Hindlimb muscle (tissue), 1 donor: ENCODE measurements around the gene PTP4A1. TPM values are rescaled to one million over a fixed set of nuclear protein-coding genes. Genes with fewer than 3 reads are reported as not detected.

Experiments
- DNase-seq: peaks from one replicate; pipeline ENCODE4 v3.0.0-alpha.2; 2013
- polyA plus RNA-seq: library from polyadenylated mRNA; unstranded; fragments of 120-200 nt; gene quantifications from one replicate; pipeline ENCODE4 v1.2.1, GENCODE V29; 2013; ENCODE audit not compliant: insufficient read length

The PTP4A1 gene
- polyA plus RNA-seq, 1 donor, result 24.8 TPM

GRCh38 chr6:63558278-63558677 lies 14.0 kb upstream of the PTP4A1 start:
- no peak for DNase-seq

- DNase-seq, result no peak
These were observed 11.4 kb upstream of the PTP4A1 start for GRCh38 chr6:63560801-63561287.

GRCh38 chr6:63561288-63561687 lies 11.0 kb upstream of the PTP4A1 start:
- no peak for DNase-seq

GRCh38 chr6:63563235-63563634 lies 9.0 kb upstream of the PTP4A1 start:
- no peak for DNase-seq

GRCh38 chr6:63565058-63565726 lies 7.1 kb upstream of the PTP4A1 start:
- DNase-seq, result no peak

GRCh38 chr6:63565727-63566596 lies 6.3 kb upstream of the PTP4A1 start:
- no peak for DNase-seq

GRCh38 chr6:63567966-63568365 lies 4.3 kb upstream of the PTP4A1 start:
- DNase-seq, result no peak

- no peak for DNase-seq
These were observed 778 bp upstream of the PTP4A1 start for GRCh38 chr6:63571361-63572043.

GRCh38 chr6:63572747-63573075 lies 431 bp downstream of the PTP4A1 start:
- DNase-seq, result no peak

GRCh38 chr6:63573076-63573898 lies 1.0 kb downstream of the PTP4A1 start:
- DNase-seq, result peak; percentile 77

- DNase-seq, result no peak
These were observed 1.7 kb downstream of the PTP4A1 start for GRCh38 chr6:63573899-63574553.

- DNase-seq, result no peak
These were observed 2.2 kb downstream of the PTP4A1 start for GRCh38 chr6:63574554-63574900.

GRCh38 chr6:63576147-63576772 lies 4.0 kb downstream of the PTP4A1 start:
- no peak for DNase-seq

- no peak for DNase-seq
These were observed 4.9 kb downstream of the PTP4A1 start for GRCh38 chr6:63576985-63577712.

- DNase-seq, result no peak
These were observed 6.5 kb downstream of the PTP4A1 start for GRCh38 chr6:63578757-63579156.

GRCh38 chr6:63579937-63580703 lies 7.8 kb downstream of the PTP4A1 start:
- DNase-seq, result no peak

GRCh38 chr6:63580704-63580961 lies 8.4 kb downstream of the PTP4A1 start:
- DNase-seq, result no peak

- no peak for DNase-seq
These were observed 9.2 kb downstream of the PTP4A1 start for GRCh38 chr6:63581355-63582013.

- DNase-seq, result no peak
These were observed 10.4 kb downstream of the PTP4A1 start for GRCh38 chr6:63582579-63583231.
